ENCODE results near the gene CNOT6.

CNOT6 gene

DNA sequence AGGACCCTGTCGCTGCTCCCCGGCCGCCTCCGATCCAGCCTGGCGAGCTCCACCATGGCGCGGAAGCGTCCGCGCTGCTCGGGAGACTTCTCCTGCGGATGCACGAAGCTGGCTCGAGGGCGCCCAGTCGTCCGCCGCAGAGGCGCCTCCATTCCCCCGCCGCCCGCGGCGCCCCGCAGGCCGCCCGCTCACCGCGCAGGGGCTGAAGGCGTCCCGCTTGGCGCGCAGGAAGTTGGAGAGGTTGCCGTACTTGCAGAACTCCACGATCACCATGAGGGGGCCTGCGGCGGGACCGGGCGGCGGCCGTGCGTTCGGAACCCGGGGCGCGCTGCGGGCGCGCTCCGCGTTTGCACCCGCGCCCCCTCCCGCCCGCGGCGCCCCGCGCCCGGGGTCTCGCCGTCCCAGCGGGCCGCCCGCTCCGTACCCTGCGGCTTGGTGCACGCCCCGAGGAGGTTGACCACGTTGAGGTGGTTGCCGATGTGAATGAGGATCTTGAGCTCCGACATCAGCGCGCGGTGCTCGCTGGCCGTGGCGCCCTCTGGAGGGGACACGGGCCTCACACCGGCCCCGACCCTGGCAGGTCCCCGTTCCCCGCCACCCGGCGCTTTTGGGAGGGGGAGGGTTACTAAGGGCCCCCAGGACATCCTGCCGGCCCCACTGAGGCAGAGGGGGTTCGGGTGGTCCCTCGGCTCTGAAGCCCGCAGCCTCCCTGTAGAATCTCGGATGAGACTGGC lies 124.8 kb downstream of the CNOT6 start:
- Mint-ChIP-seq H3K27me3 (no peaks in the 10 kb centered on the region), H3K4me3 (no peak overlapping the region), H3K9me3 (no peaks in the 10 kb centered on the region), H3K27ac (no peak overlapping the region), H3K4me1 (ENCODE audit: low read depth) (peaks cover 8% of the 10 kb centered on the region), H3K36me3 (ENCODE audit: low read depth) (no peaks in the 10 kb centered on the region)
- DNase-seq = peak; percentile 61

DNA sequence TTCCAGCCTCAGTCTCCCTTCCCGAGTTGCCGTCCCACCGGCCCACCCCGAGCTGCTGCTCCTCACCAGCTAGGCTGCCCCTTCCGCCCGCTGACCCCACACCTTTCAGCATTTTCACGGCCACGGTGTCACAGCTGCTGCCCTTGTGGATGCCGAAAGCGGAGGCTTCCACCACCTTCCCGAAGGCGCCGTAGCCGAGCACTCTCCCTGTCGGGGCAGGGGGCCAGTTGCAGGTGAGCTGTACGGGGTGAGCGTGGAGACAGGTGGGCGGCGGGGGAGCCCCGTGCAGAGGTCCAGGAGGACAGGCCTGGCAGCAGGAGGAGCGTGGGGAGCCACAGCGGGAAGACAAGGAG lies 125.4 kb downstream of the CNOT6 start:
- H3K27ac Mint-ChIP-seq = no peak overlapping the region
- H3K4me1 Mint-ChIP-seq (ENCODE audit: low read depth) = peaks cover 10% of the 10 kb centered on the region
- H3K36me3 Mint-ChIP-seq (ENCODE audit: low read depth) = no peaks in the 10 kb centered on the region
- H3K9me3 Mint-ChIP-seq = no peaks in the 10 kb centered on the region
- H3K27me3 Mint-ChIP-seq = no peaks in the 10 kb centered on the region
- no peak for DNase-seq
- H3K4me3 Mint-ChIP-seq = no peak overlapping the region

DNA sequence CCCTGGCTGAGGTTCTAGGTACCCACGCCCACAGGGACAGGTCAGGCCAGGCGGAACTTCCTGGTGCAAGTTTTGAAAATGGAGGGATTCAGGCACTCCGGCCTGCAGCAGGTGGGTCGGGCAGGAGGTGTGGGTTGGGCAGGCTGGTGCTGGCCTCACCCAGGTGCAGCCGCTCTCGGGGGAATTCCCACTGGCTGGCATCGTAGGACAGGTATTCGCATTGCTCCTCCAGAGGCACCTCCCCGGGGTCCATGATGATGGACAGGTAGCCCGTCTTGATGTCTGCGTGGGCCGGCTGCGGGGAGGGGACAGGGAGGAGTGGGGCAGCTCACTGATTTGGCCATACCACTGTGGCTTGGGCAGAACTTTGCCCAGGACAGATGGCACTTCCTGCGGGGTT lies 125.8 kb downstream of the CNOT6 start:
- H3K36me3 Mint-ChIP-seq (ENCODE audit: low read depth) = no peaks in the 10 kb centered on the region
- no peak overlapping the region for H3K27ac Mint-ChIP-seq
- peaks cover 12% of the 10 kb centered on the region for H3K4me1 Mint-ChIP-seq (ENCODE audit: low read depth)
- H3K9me3 Mint-ChIP-seq = no peaks in the 10 kb centered on the region
- H3K27me3 Mint-ChIP-seq = no peaks in the 10 kb centered on the region
- no peak for DNase-seq
- no peak overlapping the region for H3K4me3 Mint-ChIP-seq

DNA sequence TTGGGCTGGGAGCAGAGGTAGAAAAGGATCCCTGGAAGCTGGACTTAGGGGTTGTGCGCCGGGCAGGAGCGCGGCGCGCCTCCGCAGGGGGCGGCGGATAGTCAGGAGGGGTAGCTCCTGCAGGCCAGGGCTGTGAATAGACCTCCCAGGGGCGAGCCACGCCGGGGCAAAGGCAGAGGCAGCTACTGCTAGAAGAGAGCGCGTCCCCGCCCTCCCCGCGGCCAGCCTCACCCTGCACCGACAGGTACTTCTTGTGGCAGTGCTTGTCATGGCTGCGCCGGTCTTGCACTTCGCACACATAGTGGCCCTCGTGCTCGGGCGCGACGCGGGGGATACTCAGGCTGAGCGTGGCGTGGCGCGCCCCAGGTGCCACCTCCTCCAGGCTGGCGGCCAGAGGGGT lies 127.1 kb downstream of the CNOT6 start:
- H3K36me3 Mint-ChIP-seq (ENCODE audit: low read depth) = no peaks in the 10 kb centered on the region
- no peaks in the 10 kb centered on the region for H3K27me3 Mint-ChIP-seq
- H3K9me3 Mint-ChIP-seq = no peaks in the 10 kb centered on the region
- H3K4me3 Mint-ChIP-seq = no peak overlapping the region
- H3K4me1 Mint-ChIP-seq (ENCODE audit: low read depth) = peaks cover 12% of the 10 kb centered on the region
- DNase-seq = no peak
- H3K27ac Mint-ChIP-seq = no peak overlapping the region

DNA sequence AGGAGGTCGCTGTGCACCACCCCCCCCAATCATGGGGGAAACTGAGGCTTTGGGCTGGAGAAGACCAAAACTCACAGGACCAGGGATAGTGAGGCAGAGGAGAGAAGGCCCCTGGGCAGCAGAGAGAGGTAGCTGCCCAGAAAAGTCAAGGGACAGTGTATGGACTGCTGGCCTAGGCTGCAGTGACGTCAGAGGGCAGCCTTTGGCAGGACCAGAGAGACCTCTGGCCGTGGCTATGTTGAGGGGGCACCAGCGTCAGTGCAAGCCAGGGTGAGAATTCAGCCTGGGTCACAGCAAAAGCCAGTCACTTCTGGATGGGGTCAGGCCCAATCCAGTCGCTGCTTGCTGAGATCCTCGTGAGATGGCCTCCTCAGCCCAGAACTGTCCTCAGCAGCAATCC lies 128.7 kb downstream of the CNOT6 start:
- DNase-seq = no peak
- no peak overlapping the region for H3K4me3 Mint-ChIP-seq
- peaks cover 12% of the 10 kb centered on the region for H3K4me1 Mint-ChIP-seq (ENCODE audit: low read depth)
- H3K36me3 Mint-ChIP-seq (ENCODE audit: low read depth) = no peaks in the 10 kb centered on the region
- H3K27ac Mint-ChIP-seq = no peak overlapping the region
- H3K9me3 Mint-ChIP-seq = no peaks in the 10 kb centered on the region
- no peaks in the 10 kb centered on the region for H3K27me3 Mint-ChIP-seq

DNA sequence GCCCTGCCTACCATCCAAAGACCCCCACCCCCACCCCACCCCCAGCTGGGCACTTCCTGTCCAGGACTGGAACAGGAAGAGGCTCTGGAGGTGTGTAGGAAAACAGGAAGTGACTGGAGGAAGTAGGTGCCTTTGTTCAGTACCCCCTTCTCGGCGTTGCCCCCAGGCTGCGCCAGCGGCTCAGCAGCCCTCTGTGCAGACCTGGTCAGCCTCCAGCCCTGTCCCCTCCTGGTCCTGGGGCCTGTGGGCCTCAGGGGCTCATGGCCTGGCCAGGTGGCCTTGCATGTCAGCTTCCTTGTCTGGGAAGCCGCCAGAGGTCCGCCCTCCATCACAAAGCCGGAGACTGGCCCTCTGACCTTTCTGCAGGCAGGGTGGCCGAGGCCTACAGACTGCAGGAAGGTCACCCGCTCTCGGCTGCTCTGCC lies 129.2 kb downstream of the CNOT6 start:
- no peaks in the 10 kb centered on the region for H3K9me3 Mint-ChIP-seq
- no peak for DNase-seq
- H3K4me3 Mint-ChIP-seq = no peak overlapping the region
- no peak overlapping the region for H3K27ac Mint-ChIP-seq
- H3K27me3 Mint-ChIP-seq = no peaks in the 10 kb centered on the region
- peaks cover 12% of the 10 kb centered on the region for H3K4me1 Mint-ChIP-seq (ENCODE audit: low read depth)
- no peaks in the 10 kb centered on the region for H3K36me3 Mint-ChIP-seq (ENCODE audit: low read depth)

DNA sequence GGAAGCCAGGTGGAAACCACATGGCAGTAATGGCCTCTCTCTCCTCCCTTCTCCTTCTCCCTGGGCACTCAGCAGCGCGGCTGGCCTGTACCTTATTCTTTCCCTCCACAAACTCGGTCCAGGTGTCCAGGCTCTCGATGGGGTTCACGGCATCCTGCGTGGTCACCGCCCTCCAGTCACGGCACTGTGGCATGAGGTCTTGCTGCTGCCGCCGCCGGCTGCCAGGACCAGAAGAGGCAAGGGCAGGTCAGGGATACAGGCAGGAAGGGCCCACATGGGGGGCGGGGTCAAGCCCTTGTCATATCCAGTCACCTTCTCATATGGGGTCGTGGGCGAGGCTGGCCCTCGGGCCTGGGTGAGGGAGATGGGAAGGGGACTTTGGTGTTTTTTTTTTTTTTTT lies 129.7 kb downstream of the CNOT6 start:
- no peaks in the 10 kb centered on the region for H3K27me3 Mint-ChIP-seq
- no peak overlapping the region for H3K27ac Mint-ChIP-seq
- no peaks in the 10 kb centered on the region for H3K36me3 Mint-ChIP-seq (ENCODE audit: low read depth)
- no peaks in the 10 kb centered on the region for H3K9me3 Mint-ChIP-seq
- no peak for DNase-seq
- peaks cover 12% of the 10 kb centered on the region for H3K4me1 Mint-ChIP-seq (ENCODE audit: low read depth)
- no peak overlapping the region for H3K4me3 Mint-ChIP-seq

DNA sequence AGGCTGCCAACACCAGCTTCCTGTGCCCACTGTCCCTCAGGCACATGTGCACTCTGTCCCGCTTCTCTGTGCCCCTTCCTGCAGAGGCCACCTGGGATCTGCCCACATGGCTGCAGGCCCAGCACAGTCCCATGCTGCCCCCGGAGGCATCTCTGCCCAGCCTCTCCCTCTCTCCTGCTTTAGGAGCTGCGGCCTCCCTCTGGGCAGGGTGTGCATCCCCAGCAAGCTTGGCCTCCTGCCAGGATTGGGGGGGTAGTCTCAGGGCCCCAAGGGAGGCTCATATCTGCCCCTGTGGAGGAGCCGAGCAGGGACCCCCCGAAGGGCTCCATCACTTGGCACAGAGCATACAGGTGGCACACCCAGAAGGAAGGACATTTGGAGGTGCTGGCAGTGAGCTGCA lies 130.4 kb downstream of the CNOT6 start:
- no peaks in the 10 kb centered on the region for H3K27me3 Mint-ChIP-seq
- peaks cover 12% of the 10 kb centered on the region for H3K4me1 Mint-ChIP-seq (ENCODE audit: low read depth)
- no peaks in the 10 kb centered on the region for H3K9me3 Mint-ChIP-seq
- no peak overlapping the region for H3K4me3 Mint-ChIP-seq
- no peak overlapping the region for H3K27ac Mint-ChIP-seq
- no peak for DNase-seq
- no peaks in the 10 kb centered on the region for H3K36me3 Mint-ChIP-seq (ENCODE audit: low read depth)

DNA sequence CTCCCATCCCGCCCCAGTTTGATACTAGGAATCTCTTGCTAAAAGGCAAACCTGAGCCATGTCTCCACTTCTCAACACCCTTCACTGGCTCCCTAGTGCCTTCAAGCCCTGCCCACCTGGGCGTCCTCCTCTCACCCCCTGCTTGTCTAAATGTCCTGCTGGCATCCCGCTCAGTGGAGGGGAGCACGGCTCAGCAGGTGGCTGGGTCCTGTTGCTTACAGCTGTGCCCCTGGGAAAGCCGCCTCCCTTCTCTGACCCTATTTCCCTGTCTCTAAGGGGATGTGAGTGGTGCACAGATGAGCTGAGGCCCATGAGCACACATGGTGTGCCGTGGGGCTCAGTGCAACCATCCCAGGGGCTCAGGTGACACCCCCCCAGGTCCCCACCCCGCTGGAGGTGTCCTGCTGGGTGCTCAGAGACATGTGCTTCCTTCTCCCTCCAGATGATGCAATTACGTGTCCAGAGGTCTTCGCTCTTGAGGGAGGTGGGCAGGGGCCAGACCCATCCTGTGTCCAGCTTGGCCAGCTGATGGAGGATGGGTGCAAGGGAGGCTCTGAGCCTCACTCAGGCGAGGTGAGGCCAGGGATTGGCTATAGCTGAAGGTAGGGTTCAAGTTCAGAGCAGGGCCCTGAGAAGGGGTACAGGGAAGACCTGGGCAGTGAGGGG lies 131.1 kb downstream of the CNOT6 start:
- H3K27me3 Mint-ChIP-seq = no peaks in the 10 kb centered on the region
- no peak for DNase-seq
- H3K4me1 Mint-ChIP-seq (ENCODE audit: low read depth) = peaks cover 12% of the 10 kb centered on the region
- no peak overlapping the region for H3K27ac Mint-ChIP-seq
- H3K4me3 Mint-ChIP-seq = no peak overlapping the region
- no peaks in the 10 kb centered on the region for H3K36me3 Mint-ChIP-seq (ENCODE audit: low read depth)
- H3K9me3 Mint-ChIP-seq = no peaks in the 10 kb centered on the region

DNA sequence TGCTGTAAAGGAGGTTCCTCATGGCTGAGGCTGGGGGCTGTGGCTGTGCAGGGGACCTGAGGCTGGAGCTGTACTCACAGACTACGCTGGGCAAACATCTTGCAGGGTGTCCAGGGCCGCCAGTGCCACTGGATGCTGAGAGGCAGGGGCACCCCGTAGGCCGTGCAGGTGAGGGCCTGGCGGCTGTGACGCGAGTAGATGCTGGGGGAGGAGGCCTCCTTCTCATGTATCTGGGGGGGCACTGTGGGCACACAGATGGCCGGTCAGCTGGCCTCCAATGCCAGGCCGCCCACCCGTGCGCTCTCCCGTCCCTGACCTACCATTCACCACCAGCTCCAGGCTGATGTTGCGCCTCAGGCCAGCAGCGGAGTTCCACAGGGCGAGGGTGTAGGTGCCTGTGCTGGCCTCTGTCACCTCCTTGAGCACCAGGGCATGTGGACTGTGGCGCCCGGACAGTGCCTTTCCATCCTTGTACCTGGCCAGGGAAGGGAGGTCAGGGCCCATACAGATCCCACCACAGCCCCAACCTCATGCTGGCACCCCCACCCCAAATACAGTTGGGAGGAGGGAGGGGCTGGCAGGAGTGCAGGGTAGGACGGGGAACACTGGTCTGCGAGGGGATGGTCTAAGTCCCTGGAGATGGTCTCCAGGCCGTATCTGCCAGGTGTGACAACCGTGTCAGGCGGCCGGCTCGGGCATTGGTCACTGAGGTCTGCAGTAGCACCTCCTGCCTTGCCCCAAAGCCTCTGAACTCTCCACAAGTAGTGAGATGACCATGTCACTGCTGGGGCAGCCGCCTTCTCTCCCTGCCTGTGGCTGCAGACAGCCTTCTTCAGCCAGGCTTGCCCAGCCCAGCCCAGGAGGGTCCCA lies 131.8 kb downstream of the CNOT6 start:
- Mint-ChIP-seq H3K4me3 (no peak overlapping the region), H3K27ac (no peak overlapping the region), H3K36me3 (ENCODE audit: low read depth) (no peaks in the 10 kb centered on the region), H3K9me3 (no peaks in the 10 kb centered on the region), H3K4me1 (ENCODE audit: low read depth) (peaks cover 12% of the 10 kb centered on the region), H3K27me3 (no peaks in the 10 kb centered on the region)
- DNase-seq = no peak

DNA sequence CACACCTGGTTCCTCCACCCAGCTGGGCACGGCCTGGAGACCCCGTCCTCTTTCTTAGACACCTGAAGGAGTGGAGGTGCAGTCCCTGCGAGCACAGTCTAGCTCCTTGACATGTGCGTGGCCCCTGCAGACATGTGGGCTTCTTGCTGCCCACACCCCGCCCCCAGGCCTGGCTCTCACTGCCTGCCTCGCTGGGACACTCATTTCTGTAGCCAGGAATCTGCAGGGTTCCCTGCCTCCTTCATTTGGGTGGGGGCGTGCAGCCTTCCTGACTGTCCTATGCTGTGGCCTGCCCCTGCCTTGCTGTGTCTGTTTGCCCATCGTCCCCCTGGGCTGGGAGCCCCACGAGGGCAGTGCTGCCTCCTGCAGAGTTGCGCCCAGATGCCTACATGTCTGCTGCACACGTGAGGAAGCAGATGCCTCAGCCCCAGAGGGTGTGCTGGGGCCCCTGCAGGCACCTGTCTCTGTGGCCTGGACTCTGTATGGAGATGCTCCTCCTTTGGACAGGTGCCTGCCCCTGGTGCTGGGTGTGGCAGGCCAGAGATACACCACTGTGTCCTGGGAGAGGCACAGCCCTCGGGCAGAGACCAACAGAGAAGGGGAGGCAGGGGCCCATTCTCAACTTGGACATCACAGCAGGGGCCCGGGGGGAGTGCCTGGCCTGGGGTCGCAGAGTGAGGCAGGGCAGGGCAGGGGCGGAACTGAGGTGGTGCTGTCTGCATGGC lies 132.6 kb downstream of the CNOT6 start:
- Mint-ChIP-seq H3K9me3 (no peaks in the 10 kb centered on the region), H3K27me3 (no peaks in the 10 kb centered on the region), H3K4me1 (ENCODE audit: low read depth) (peaks cover 12% of the 10 kb centered on the region), H3K27ac (no peak overlapping the region), H3K4me3 (no peak overlapping the region), H3K36me3 (ENCODE audit: low read depth) (no peaks in the 10 kb centered on the region)
- DNase-seq = no peak

DNA sequence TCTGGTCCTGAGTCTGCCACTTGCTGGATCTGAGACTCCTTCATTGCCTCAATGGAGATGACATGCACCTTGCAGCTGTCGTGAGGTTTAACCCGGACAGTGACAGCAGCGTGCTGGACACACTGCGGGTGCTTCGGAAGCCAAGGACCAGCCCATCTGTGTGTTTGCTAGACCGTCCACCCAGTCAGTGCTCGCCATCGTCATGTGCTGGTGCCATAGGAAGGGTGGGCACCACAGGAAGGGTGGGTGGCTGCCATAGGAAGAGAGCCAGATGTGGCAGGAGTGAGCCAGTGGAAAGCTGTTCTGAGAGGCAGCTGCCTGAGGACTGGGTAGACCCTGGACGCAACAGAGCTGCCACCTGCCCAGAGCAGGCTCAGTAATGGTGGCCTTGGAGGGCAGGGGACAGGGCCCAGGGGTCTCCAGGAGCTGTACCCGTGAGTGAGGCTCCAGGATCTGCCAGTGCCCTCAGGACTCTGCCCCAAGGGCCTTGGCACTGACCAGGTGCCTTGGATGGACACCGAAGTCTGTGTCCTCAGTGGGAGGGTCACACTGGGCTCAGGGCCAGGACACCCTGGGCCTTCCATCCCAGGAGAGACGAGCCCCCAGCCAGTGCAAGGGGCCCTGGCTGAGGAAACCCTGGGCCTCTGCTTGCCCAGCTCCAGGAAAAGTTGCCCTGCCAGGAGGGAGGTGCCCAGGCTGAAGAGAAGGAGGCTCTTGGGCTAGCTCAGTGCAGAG lies 133.4 kb downstream of the CNOT6 start:
- DNase-seq = no peak
- Mint-ChIP-seq H3K27me3 (no peaks in the 10 kb centered on the region), H3K36me3 (ENCODE audit: low read depth) (no peaks in the 10 kb centered on the region), H3K9me3 (no peaks in the 10 kb centered on the region), H3K27ac (no peak overlapping the region), H3K4me3 (no peak overlapping the region), H3K4me1 (ENCODE audit: low read depth) (peaks cover 12% of the 10 kb centered on the region)

Data from activated T-cell treated with anti-CD3 and anti-CD28 coated beads, Interleukin-2, amount 50 U/mL, for 24 hours (primary cell).